Upper lobe of left lung (tissue), 4 donors: ENCODE results near the gene CDX1.

ENCODE experiments used
- EP300 ChIP-seq, 4 donors: sonication (generic); formaldehyde crosslinking; IDR thresholded peaks; one replicate each; pipeline ENCODE4 v1.5.1; 2017; ENCODE audit warnings: antibody characterized with exemption in 4 of 4, control low read depth in 2 of 4
- POLR2A ChIP-seq, 4 donors: fragments of 450-650 bp; IDR thresholded peaks; one replicate each; pipeline ENCODE4 v1.5.1; 2016 to 2017; ENCODE audit warnings: antibody characterized with exemption in 4 of 4, mild to moderate bottlenecking in 2 of 4
- POLR2AphosphoS5 ChIP-seq, 2 donors: sonication (generic); formaldehyde crosslinking; IDR thresholded peaks; one replicate each; pipeline ENCODE4 v1.5.1; 2017; ENCODE audit warnings: antibody characterized with exemption in 2 of 2
- TF ChIP-seq, protein P1 (sequence below), 6 experiments: fragments of 450-650 bp in 4 of 6; fragments of 200-600 bp in 2 of 6; sonication (generic) in 2 of 6; IDR thresholded peaks; one replicate each; pipeline ENCODE4 v1.5.1; 2016 to 2019; ENCODE audit warnings: antibody characterized with exemption in 6 of 6

DNA sequence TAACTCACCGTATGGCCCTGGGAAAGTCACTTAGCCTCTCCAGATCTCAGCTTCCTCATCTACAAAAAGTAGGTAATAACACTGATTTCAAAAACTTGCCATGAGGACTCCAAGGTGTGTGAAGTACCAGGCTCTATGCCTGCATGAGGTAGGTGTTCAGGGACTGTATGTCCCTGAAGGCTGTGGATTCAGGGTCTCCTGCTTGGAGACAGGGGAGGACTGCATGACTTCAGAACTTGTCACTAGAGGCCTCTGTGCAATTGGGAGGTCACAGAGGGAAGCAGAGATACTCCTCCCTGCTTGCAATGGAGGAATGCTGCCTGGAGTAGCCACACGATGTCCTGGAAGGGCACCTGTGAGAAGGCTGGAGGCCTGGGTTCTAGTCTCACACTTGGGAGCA lies 13.1 kb upstream of the CDX1 start:
- TF ChIP-seq, protein P1, sequence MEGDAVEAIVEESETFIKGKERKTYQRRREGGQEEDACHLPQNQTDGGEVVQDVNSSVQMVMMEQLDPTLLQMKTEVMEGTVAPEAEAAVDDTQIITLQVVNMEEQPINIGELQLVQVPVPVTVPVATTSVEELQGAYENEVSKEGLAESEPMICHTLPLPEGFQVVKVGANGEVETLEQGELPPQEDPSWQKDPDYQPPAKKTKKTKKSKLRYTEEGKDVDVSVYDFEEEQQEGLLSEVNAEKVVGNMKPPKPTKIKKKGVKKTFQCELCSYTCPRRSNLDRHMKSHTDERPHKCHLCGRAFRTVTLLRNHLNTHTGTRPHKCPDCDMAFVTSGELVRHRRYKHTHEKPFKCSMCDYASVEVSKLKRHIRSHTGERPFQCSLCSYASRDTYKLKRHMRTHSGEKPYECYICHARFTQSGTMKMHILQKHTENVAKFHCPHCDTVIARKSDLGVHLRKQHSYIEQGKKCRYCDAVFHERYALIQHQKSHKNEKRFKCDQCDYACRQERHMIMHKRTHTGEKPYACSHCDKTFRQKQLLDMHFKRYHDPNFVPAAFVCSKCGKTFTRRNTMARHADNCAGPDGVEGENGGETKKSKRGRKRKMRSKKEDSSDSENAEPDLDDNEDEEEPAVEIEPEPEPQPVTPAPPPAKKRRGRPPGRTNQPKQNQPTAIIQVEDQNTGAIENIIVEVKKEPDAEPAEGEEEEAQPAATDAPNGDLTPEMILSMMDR (IDR thresholded peaks at IDR 0.05), result no peak
- TF ChIP-seq POLR2AphosphoS5 (IDR thresholded peaks at IDR 0.05) (no peak), POLR2A (IDR thresholded peaks at IDR 0.05) (no peak), EP300 (IDR thresholded peaks at IDR 0.05) (no peak)
